ENCODE results near the gene LRRC10B.
"Not testable (repeated sequence)": the region's sequence is repeated elsewhere in the genome, so short reads cannot be mapped to it uniquely, and the experiment has no call there.

Gene LRRC10B

DNA sequence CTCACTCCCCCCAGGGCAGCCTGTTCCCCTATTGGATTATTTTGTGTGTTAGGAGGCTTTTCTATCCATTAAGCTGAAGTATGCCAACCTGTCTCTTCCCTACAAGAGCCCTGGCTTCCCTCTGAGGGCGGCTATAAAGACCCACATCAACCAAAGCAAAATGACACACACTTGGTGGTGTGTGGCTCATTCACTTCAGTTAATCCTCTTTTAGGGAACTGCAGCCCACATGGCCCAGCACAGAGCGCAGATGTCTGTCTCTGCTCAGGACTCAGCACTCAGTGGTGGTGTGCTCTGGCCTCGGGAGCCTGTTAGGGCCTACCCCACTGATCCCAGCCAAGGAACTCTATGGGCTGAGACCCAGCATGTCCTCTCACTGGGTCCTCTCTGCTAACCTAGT, 32.2 kb upstream of the LRRC10B start:
- H3K4me3 ChIP-seq (ENCODE audit: low read length in 2 of 2) = no peak overlapping the region
- H3K9ac ChIP-seq (ENCODE audit: low read length in 2 of 2) = peak overlapping the region in 1 of 2 donors; percentile 5
- H3K36me3 ChIP-seq (ENCODE audit: control insufficient read depth in 2 of 2, insufficient read depth in 2 of 2, low read length in 2 of 2) = no peaks in the 10 kb centered on the region
- H3K27me3 ChIP-seq (ENCODE audit: control insufficient read depth in 1 of 2, insufficient read depth in 2 of 2, low read length in 2 of 2) = no peaks in the 10 kb centered on the region
- H3K9me3 ChIP-seq (ENCODE audit: control insufficient read depth in 2 of 2, low read length in 2 of 2) = no peaks in the 10 kb centered on the region
- H3K27ac ChIP-seq (ENCODE audit: low read length) = peak overlapping the region; percentile 46
- H3K4me1 ChIP-seq (ENCODE audit: control insufficient read depth, insufficient read depth, low read length) = peaks cover 59% of the 10 kb centered on the region

DNA sequence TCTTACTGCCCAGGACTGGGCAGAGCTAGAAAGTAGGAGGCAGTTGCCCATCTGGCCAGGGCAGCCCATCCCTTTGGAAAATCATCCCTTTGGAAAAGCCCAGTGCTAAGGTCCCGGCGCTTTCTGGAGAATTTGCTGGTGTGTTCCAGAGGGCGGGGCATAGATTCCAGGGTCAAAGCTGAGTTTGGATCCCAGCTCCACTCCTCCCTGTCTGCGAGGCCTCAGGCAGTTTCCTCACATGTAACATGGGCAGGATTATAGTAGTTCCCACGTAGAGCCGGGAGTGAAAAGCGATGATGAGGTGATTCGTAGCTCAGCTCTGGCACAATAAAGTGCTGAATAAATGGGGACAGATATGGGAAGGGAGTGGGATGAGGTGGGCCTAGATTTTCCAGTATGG, 31.4 kb upstream of the LRRC10B start:
- H3K9ac ChIP-seq (ENCODE audit: low read length in 2 of 2) = peak overlapping the region; percentile 36 to 39
- H3K27me3 ChIP-seq (ENCODE audit: control insufficient read depth in 1 of 2, insufficient read depth in 2 of 2, low read length in 2 of 2) = no peaks in the 10 kb centered on the region
- no peaks in the 10 kb centered on the region for H3K9me3 ChIP-seq (ENCODE audit: control insufficient read depth in 2 of 2, low read length in 2 of 2)
- no peaks in the 10 kb centered on the region for H3K36me3 ChIP-seq (ENCODE audit: control insufficient read depth in 2 of 2, insufficient read depth in 2 of 2, low read length in 2 of 2)
- H3K4me1 ChIP-seq (ENCODE audit: control insufficient read depth, insufficient read depth, low read length) = peaks cover 57% of the 10 kb centered on the region
- peak overlapping the region; percentile 12 to 60 for H3K4me3 ChIP-seq (ENCODE audit: low read length in 2 of 2)
- peak overlapping the region; percentile 62 for H3K27ac ChIP-seq (ENCODE audit: low read length)

DNA sequence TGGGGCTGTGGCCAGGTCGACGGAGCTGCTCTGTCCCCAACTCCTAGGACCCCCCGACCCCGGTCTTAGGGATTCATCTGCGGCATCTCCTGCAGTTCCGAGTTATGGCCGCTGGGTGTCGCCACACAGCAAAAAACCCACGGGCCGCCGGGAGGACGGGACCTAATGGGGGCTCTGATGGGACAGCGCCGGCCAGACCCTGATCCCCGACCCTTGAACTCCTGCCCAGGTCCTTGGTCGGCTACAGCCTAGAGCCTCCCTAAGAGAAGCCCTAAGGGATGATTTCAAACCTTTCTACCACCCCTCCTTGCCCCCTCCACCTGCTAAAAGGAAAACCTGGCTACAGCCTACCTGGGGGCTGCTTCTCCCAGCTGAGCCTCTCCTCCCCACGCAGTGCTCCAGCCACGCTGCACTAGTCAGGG, 30.8 kb upstream of the LRRC10B start:
- Histone ChIP-seq H3K9me3 (ENCODE audit: control insufficient read depth in 2 of 2, low read length in 2 of 2) (no peaks in the 10 kb centered on the region), H3K4me1 (ENCODE audit: control insufficient read depth, insufficient read depth, low read length) (peaks cover 51% of the 10 kb centered on the region), H3K27ac (ENCODE audit: low read length) (peak overlapping the region; percentile 62), H3K36me3 (ENCODE audit: control insufficient read depth in 2 of 2, insufficient read depth in 2 of 2, low read length in 2 of 2) (no peaks in the 10 kb centered on the region), H3K27me3 (ENCODE audit: control insufficient read depth in 1 of 2, insufficient read depth in 2 of 2, low read length in 2 of 2) (no peaks in the 10 kb centered on the region), H3K9ac (ENCODE audit: low read length in 2 of 2) (peak overlapping the region; percentile 36 to 39), H3K4me3 (ENCODE audit: low read length in 2 of 2) (peak overlapping the region; percentile 12 to 60)

DNA sequence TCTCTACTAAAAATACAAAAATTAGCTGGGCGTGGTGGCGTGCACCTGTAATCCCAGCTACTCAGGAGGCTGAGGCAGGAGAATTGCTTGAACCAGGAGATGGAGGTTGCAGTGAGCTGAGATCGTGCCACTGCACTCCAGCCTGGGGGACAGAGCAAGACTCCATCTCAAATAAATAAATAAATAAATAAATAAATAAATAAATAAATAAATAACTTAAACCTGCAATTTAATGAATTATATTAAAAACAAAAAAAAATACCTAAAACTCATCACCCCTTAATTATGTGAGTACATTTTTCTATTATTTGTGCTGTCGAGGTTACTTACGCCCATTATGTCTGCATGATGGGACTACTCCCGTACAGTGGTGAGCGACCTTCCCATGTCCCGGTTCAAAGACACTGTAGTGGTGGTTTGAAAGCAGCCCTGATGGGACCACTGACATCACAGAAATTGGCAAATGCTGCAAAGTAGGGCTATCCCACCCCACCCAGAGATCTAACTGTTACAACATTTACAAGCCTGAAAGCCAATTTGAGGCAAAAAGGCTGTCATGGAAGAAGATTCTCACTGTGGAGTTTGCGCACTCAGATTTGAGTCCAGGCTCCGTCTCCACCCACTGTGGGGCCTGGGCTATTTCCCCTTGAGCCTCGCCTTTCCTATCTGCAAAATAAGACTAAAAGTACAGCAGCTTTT, 29.0 kb upstream of the LRRC10B start:
- H3K4me1 ChIP-seq (ENCODE audit: control insufficient read depth, insufficient read depth, low read length) = peaks cover 35% of the 10 kb centered on the region
- H3K9ac ChIP-seq (ENCODE audit: low read length in 2 of 2); H3K4me3 ChIP-seq (ENCODE audit: low read length in 2 of 2); H3K9me3 ChIP-seq (ENCODE audit: control insufficient read depth in 2 of 2, low read length in 2 of 2); H3K36me3 ChIP-seq (ENCODE audit: control insufficient read depth in 2 of 2, insufficient read depth in 2 of 2, low read length in 2 of 2); H3K27ac ChIP-seq (ENCODE audit: low read length); H3K27me3 ChIP-seq (ENCODE audit: control insufficient read depth in 1 of 2, insufficient read depth in 2 of 2, low read length in 2 of 2): not testable (repeated sequence)

DNA sequence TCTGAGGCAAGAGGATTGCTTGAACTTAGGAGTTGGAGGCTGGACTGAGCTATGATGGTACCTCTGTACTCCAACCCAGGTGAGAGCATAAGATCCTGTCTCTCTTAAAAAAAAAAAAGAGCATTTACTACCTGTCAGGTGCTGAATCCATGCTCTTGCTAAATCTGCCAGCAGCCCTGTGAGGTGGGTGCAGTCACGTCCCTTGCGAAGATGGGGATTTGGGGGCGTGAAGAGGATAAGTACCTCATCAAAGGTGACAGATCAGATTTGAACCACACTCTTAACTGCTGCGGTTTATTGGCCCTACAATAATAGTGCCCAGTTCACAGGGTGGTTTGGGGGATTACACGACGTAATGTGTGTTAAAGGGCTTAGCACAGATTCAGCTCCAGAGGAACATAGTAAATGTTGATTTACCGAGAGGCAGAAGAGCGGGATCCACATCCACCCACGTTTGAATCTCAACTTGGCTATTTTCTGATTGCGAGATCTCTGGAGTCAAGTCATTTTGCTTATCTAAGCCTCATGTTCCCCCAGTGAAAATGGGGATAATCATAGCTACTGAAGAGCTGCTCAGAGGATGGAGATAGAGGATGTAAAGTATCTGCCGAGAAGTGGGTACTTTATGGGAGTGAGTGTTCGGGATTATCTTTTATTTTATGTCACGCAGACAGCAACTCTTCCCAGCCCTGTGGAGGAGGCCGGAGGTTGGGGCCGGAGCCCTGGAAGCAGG, 28.1 kb upstream of the LRRC10B start:
- Histone ChIP-seq H3K4me3 (ENCODE audit: low read length in 2 of 2) (no peak overlapping the region), H3K27ac (ENCODE audit: low read length) (no peak overlapping the region), H3K9ac (ENCODE audit: low read length in 2 of 2) (peak overlapping the region in 1 of 2 donors; percentile 32), H3K27me3 (ENCODE audit: control insufficient read depth in 1 of 2, insufficient read depth in 2 of 2, low read length in 2 of 2) (no peaks in the 10 kb centered on the region), H3K9me3 (ENCODE audit: control insufficient read depth in 2 of 2, low read length in 2 of 2) (no peaks in the 10 kb centered on the region), H3K36me3 (ENCODE audit: control insufficient read depth in 2 of 2, insufficient read depth in 2 of 2, low read length in 2 of 2) (no peaks in the 10 kb centered on the region), H3K4me1 (ENCODE audit: control insufficient read depth, insufficient read depth, low read length) (peaks cover 26% of the 10 kb centered on the region)

- no peaks in the 10 kb centered on the region for H3K27me3 ChIP-seq (ENCODE audit: control insufficient read depth in 1 of 2, insufficient read depth in 2 of 2, low read length in 2 of 2)
- no peak overlapping the region for H3K27ac ChIP-seq (ENCODE audit: low read length)
- no peak overlapping the region for H3K4me3 ChIP-seq (ENCODE audit: low read length in 2 of 2)
- no peaks in the 10 kb centered on the region for H3K9me3 ChIP-seq (ENCODE audit: control insufficient read depth in 2 of 2, low read length in 2 of 2)
- no peaks in the 10 kb centered on the region for H3K36me3 ChIP-seq (ENCODE audit: control insufficient read depth in 2 of 2, insufficient read depth in 2 of 2, low read length in 2 of 2)
- H3K4me1 ChIP-seq (ENCODE audit: control insufficient read depth, insufficient read depth, low read length) = peaks cover 23% of the 10 kb centered on the region
- H3K9ac ChIP-seq (ENCODE audit: low read length in 2 of 2) = peak overlapping the region in 1 of 2 donors; percentile 32
These were observed 27.6 kb upstream of the LRRC10B start for GRCh38 chr11:61480994-61481335.

DNA sequence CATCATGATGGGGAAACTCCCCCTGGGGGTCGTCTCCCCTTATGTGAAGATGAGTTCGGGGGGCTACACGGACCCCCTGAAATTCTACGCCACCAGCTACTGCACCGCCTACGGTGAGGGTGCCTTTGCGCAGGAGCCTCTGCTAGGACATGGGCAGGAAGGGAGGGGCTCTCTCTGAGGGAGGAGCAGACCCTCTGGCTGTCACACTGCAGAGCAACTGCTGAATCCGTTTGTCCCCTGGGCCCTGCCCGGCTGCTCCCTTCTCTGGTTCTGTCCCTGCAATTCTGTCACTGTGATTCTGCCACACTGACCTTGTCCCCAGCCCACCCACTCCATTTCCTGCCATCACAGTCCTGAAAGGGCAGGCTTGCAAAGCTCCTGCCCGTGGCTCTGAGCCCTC, 26.7 kb upstream of the LRRC10B start:
- H3K4me3 ChIP-seq (ENCODE audit: low read length in 2 of 2) = no peak overlapping the region
- H3K4me1 ChIP-seq (ENCODE audit: control insufficient read depth, insufficient read depth, low read length) = peaks cover 21% of the 10 kb centered on the region
- no peaks in the 10 kb centered on the region for H3K36me3 ChIP-seq (ENCODE audit: control insufficient read depth in 2 of 2, insufficient read depth in 2 of 2, low read length in 2 of 2)
- H3K27ac ChIP-seq (ENCODE audit: low read length) = no peak overlapping the region
- no peak overlapping the region for H3K9ac ChIP-seq (ENCODE audit: low read length in 2 of 2)
- no peaks in the 10 kb centered on the region for H3K9me3 ChIP-seq (ENCODE audit: control insufficient read depth in 2 of 2, low read length in 2 of 2)
- H3K27me3 ChIP-seq (ENCODE audit: control insufficient read depth in 1 of 2, insufficient read depth in 2 of 2, low read length in 2 of 2) = no peaks in the 10 kb centered on the region

GRCh38 chr11:61482513-61482912, 26.0 kb upstream of the LRRC10B start:
- H3K4me3 ChIP-seq (ENCODE audit: low read length in 2 of 2) = no peak overlapping the region
- H3K27ac ChIP-seq (ENCODE audit: low read length) = no peak overlapping the region
- no peaks in the 10 kb centered on the region for H3K9me3 ChIP-seq (ENCODE audit: control insufficient read depth in 2 of 2, low read length in 2 of 2)
- H3K36me3 ChIP-seq (ENCODE audit: control insufficient read depth in 2 of 2, insufficient read depth in 2 of 2, low read length in 2 of 2) = no peaks in the 10 kb centered on the region
- no peak overlapping the region for H3K9ac ChIP-seq (ENCODE audit: low read length in 2 of 2)
- H3K27me3 ChIP-seq (ENCODE audit: control insufficient read depth in 1 of 2, insufficient read depth in 2 of 2, low read length in 2 of 2) = no peaks in the 10 kb centered on the region
- H3K4me1 ChIP-seq (ENCODE audit: control insufficient read depth, insufficient read depth, low read length) = peaks cover 14% of the 10 kb centered on the region

DNA sequence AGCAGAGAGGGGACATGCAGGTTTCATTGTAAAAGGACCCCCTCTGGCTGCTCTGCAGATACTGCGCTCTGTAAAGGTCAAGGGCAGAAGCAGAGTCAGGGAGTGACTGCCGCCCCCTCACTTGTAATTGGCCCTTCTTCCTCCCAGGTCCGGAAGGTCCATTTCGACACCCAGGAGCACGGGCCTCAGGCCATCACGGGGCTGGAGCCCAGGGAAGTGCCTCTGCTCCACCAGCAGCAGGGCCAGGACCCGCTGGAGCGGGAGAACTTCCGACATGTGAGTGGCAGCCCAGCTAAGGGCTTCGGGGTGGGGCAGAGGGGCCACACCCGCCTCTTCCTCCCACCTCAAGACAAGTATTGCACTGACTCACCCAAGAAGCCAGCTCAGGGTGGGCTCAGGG, 24.0 kb upstream of the LRRC10B start:
- no peak overlapping the region for H3K4me3 ChIP-seq (ENCODE audit: low read length in 2 of 2)
- H3K9ac ChIP-seq (ENCODE audit: low read length in 2 of 2) = no peak overlapping the region
- H3K9me3 ChIP-seq (ENCODE audit: control insufficient read depth in 2 of 2, low read length in 2 of 2) = no peaks in the 10 kb centered on the region
- H3K27ac ChIP-seq (ENCODE audit: low read length) = no peak overlapping the region
- H3K27me3 ChIP-seq (ENCODE audit: control insufficient read depth in 1 of 2, insufficient read depth in 2 of 2, low read length in 2 of 2) = no peaks in the 10 kb centered on the region
- peaks cover 20% of the 10 kb centered on the region for H3K4me1 ChIP-seq (ENCODE audit: control insufficient read depth, insufficient read depth, low read length)
- H3K36me3 ChIP-seq (ENCODE audit: control insufficient read depth in 2 of 2, insufficient read depth in 2 of 2, low read length in 2 of 2) = no peaks in the 10 kb centered on the region

- Histone ChIP-seq H3K9me3 (ENCODE audit: control insufficient read depth in 2 of 2, low read length in 2 of 2) (no peaks in the 10 kb centered on the region), H3K9ac (ENCODE audit: low read length in 2 of 2) (no peak overlapping the region), H3K4me3 (ENCODE audit: low read length in 2 of 2) (no peak overlapping the region), H3K27ac (ENCODE audit: low read length) (no peak overlapping the region), H3K27me3 (ENCODE audit: control insufficient read depth in 1 of 2, insufficient read depth in 2 of 2, low read length in 2 of 2) (no peaks in the 10 kb centered on the region), H3K4me1 (ENCODE audit: control insufficient read depth, insufficient read depth, low read length) (peaks cover 26% of the 10 kb centered on the region), H3K36me3 (ENCODE audit: control insufficient read depth in 2 of 2, insufficient read depth in 2 of 2, low read length in 2 of 2) (no peaks in the 10 kb centered on the region)
These were observed 23.5 kb upstream of the LRRC10B start for GRCh38 chr11:61485080-61485479.

DNA sequence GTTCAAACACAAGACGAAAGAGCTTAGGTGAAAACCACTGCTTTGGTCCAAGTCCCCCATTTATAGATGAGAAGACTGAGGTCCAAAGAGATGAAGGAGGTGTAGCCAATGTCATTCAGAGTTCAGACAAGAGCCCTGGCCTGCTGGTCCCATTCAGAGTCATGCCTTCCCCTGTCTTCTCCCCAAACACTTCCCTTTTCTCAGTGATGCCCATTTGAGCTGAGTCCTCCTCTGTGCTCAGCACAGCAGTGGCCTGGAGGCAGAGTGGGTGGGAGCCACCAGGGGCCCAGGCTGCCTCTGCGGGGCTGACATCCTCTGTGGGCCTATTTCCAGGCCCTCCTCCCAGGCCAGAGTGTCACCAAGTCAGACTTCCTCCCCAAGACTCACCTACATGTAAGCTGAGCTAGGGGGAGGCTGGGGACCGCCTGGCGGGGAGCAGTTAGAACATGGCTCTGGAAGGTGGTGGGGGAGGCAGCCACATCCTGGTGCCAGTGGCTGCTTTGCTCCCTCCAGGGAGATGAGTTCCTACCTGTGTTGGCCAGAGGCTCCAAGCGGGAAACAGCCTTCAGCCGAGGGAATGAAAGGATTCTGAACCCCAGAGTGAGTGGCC, 22.4 kb upstream of the LRRC10B start:
- peaks cover 32% of the 10 kb centered on the region for H3K4me1 ChIP-seq (ENCODE audit: control insufficient read depth, insufficient read depth, low read length)
- H3K36me3 ChIP-seq (ENCODE audit: control insufficient read depth in 2 of 2, insufficient read depth in 2 of 2, low read length in 2 of 2) = no peaks in the 10 kb centered on the region
- H3K27ac ChIP-seq (ENCODE audit: low read length) = no peak overlapping the region
- H3K9ac ChIP-seq (ENCODE audit: low read length in 2 of 2) = no peak overlapping the region
- no peak overlapping the region for H3K4me3 ChIP-seq (ENCODE audit: low read length in 2 of 2)
- no peaks in the 10 kb centered on the region for H3K9me3 ChIP-seq (ENCODE audit: control insufficient read depth in 2 of 2, low read length in 2 of 2)
- H3K27me3 ChIP-seq (ENCODE audit: control insufficient read depth in 1 of 2, insufficient read depth in 2 of 2, low read length in 2 of 2) = no peaks in the 10 kb centered on the region

All from stomach smooth muscle (tissue), 2 donors.